NCI-H82 treated with DMSO at 0.1 percent for 48 hours (cell line): ENCODE results near the gene HIPK3.
"Not testable (repeated sequence)": the region's sequence is repeated elsewhere in the genome, so short reads cannot be mapped to it uniquely, and the experiment has no call there.

Experiments
- DNase-seq: peaks from one replicate; lab custom pipeline; 2025; ENCODE audit not compliant: unreplicated experiment; lab: John Stamatoyannopoulos, UW

Gene HIPK3

GRCh38 chr11:33258631-33259205 is 1.5 kb downstream of the HIPK3 start:
- peak; percentile 53 for DNase-seq

- no peak for DNase-seq
Measured at GRCh38 chr11:33259869-33260268, 2.7 kb downstream of the HIPK3 start.

GRCh38 chr11:33261350-33261749 is 4.2 kb downstream of the HIPK3 start:
- not testable (repeated sequence) for DNase-seq

GRCh38 chr11:33262011-33262645 is 4.9 kb downstream of the HIPK3 start:
- peak; percentile 42 for DNase-seq

GRCh38 chr11:33263549-33263948 is 6.4 kb downstream of the HIPK3 start:
- no peak for DNase-seq

- DNase-seq: no peak
Measured at GRCh38 chr11:33264926-33265325, 7.7 kb downstream of the HIPK3 start.

- no peak for DNase-seq
Measured at GRCh38 chr11:33266393-33267215, 9.4 kb downstream of the HIPK3 start.

GRCh38 chr11:33268945-33269540 is 11.9 kb downstream of the HIPK3 start:
- DNase-seq: no peak

- DNase-seq: no peak
Measured at GRCh38 chr11:33269822-33270221, 12.6 kb downstream of the HIPK3 start.

GRCh38 chr11:33271059-33271458 is 13.9 kb downstream of the HIPK3 start:
- no peak for DNase-seq

GRCh38 chr11:33272338-33273107 is 15.3 kb downstream of the HIPK3 start:
- no peak for DNase-seq

GRCh38 chr11:33273656-33274055 is 16.5 kb downstream of the HIPK3 start:
- DNase-seq: no peak

GRCh38 chr11:33280411-33280810 is 23.2 kb downstream of the HIPK3 start:
- DNase-seq: no peak

- DNase-seq: no peak
Measured at GRCh38 chr11:33281758-33282157, 24.6 kb downstream of the HIPK3 start.

- DNase-seq: no peak
Measured at GRCh38 chr11:33284818-33285217, 27.6 kb downstream of the HIPK3 start.

- DNase-seq: no peak
Measured at GRCh38 chr11:33290319-33290718, 33.1 kb downstream of the HIPK3 start.

- DNase-seq: no peak
Measured at GRCh38 chr11:33291004-33291777, 34.0 kb downstream of the HIPK3 start.

- no peak for DNase-seq
Measured at GRCh38 chr11:33292311-33292710, 35.1 kb downstream of the HIPK3 start.

GRCh38 chr11:33294224-33294623 is 37.0 kb downstream of the HIPK3 start:
- no peak for DNase-seq

- no peak for DNase-seq
Measured at GRCh38 chr11:33294797-33295196, 37.6 kb downstream of the HIPK3 start.
